OCI-LY3 (cell line): ENCODE results near the gene PDE4D.

Experiments
- CTCF ChIP-seq: fragments of 200-600, 300-600 bp; sonication (generic); IDR thresholded peaks from 2 replicates; pipeline ENCODE4 v1.5.1; 2014; ENCODE audit warnings: antibody characterized with exemption, low read length, low read depth
- EZH2phosphoT487 ChIP-seq: fragments of 200-600 bp; shearing (Covaris generic); IDR thresholded peaks from 2 replicates; pipeline ENCODE4 v1.6.1; 2018; ENCODE audit warnings: antibody characterized with exemption, mixed run types, low read depth

DNA sequence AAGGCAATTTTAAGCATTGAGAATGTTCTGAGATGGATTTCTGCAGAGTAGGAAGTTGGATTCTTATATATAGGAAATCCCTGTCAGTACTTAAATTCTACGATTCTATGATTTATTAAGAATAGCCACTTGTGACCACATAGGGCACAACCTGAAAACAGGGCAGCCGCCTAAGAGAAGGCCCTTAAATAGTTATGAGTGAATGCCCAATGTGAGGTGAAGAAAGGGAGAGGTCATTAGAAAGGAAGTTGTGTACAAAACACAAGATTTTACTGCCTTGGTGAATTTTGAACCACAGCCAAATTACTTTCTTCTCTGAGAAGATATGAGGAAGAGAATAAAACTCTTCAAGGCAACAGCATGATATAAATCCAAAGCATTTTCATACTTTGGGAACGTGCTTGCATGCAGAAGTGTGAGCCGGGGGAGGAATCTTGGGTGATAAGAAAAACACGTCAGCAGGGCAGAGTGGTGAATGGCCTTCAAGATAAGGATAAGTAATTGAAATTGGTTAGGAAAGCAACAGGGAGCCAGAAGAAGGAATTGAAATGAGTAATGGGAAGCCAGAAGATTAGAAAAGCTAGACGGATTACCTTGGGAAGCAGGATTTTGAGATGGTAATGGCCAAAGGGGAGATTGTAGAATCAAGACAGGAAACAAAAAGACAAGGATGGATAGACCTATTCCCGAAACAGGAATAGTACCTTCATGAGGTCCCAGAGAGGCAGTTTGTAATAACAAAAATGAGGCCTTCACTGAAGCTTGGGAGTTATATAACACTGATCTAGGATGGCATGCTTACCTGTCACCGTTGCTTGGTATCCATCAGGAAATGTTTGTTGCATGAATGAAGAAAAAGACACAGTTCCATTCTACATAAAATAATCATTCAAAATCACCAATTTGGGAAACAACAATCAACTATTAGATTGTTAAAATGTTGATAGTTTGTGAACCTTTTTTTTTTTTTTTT lies 244.3 kb downstream of the PDE4D start:
- no peak for TF ChIP-seq CTCF
- no peak for TF ChIP-seq EZH2phosphoT487
